CD4-positive, alpha-beta T cell (primary cell): ENCODE results near the gene ZFP36L2. TPM values are rescaled to one million over a fixed set of nuclear protein-coding genes. Genes with fewer than 3 reads are reported as not detected.
"Not testable (repeated sequence)": the region's sequence is repeated elsewhere in the genome, so short reads cannot be mapped to it uniquely, and the experiment has no call there.

ENCODE experiments used
- ATAC-seq: fragments of 200-7000 bp; cut with Tn5 transposase; one replicate; pipeline ENCODE4 v1.10.0; 2022; ENCODE audit warnings: mild to moderate bottlenecking; ENCODE audit not compliant: poor library complexity
- CTCF ChIA-PET: fragments of 350-600 bp; sonication (Branson Sonifier 250); formaldehyde crosslinking; loops from one replicate; lab custom pipeline; 2021; ENCODE audit warnings: antibody characterized with exemption, inconsistent platforms; lab: Charles Lee
- POLR2A ChIA-PET: fragments of 350-600 bp; sonication (Branson Sonifier 250); formaldehyde crosslinking; loops from one replicate; lab custom pipeline; 2021; ENCODE audit warnings: antibody characterized with exemption, inconsistent platforms; lab: Charles Lee
- DNase-seq, 14 experiments: peaks; one replicate each; pipeline ENCODE4 v3.0.0-alpha.2; 2013 to 2020; ENCODE audit warnings: mixed read lengths in 2 of 14
- H3K27ac ChIP-seq, 2 donors: one replicate each; pipeline versions ENCODE4 v1.5.1 to v1.7.0; 2013; ENCODE audit warnings: low read length in 2 of 2, low read depth in 1 of 2, mild to moderate bottlenecking in 1 of 2
- H3K27me3 ChIP-seq, 2 experiments: 1 replicate in 1 of 2; 2 replicates in 1 of 2; pipeline versions ENCODE4 v1.6.1 to v1.7.0; 2013; ENCODE audit warnings: low read length in 2 of 2, control low read depth in 1 of 2, mild to moderate bottlenecking in 1 of 2, moderate library complexity in 1 of 2; ENCODE audit not compliant: insufficient read depth in 2 of 2, control insufficient read depth in 1 of 2
- H3K36me3 ChIP-seq: one replicate; pipeline ENCODE4 v1.6.1; 2013; ENCODE audit warnings: low read length, control low read depth; ENCODE audit not compliant: insufficient read depth
- H3K4me1 ChIP-seq: one replicate; pipeline ENCODE4 v1.6.1; 2013; ENCODE audit warnings: low read length, control low read depth; ENCODE audit not compliant: insufficient read depth
- H3K4me3 ChIP-seq: one replicate; pipeline ENCODE4 v1.5.1; 2013; ENCODE audit warnings: mild to moderate bottlenecking, low read length, moderate library complexity
- H3K9me3 ChIP-seq, 2 experiments: 1 replicate in 1 of 2; 2 replicates in 1 of 2; pipeline versions ENCODE4 v1.6.1 to v1.7.0; 2013; ENCODE audit warnings: low read length in 2 of 2, mild to moderate bottlenecking in 2 of 2, control low read depth in 1 of 2, moderate library complexity in 1 of 2; ENCODE audit not compliant: control insufficient read depth in 1 of 2, insufficient read depth in 1 of 2
- H3K27ac Mint-ChIP-seq: one replicate; pipeline ENCODE4 v1.8.0; 2020; ENCODE audit warnings: mixed read lengths
- H3K27me3 Mint-ChIP-seq: one replicate; pipeline ENCODE4 v1.8.0; 2021; ENCODE audit warnings: mixed read lengths
- H3K36me3 Mint-ChIP-seq: one replicate; pipeline ENCODE4 v1.8.0; 2021; ENCODE audit warnings: low read depth, mixed read lengths
- H3K4me1 Mint-ChIP-seq: one replicate; pipeline ENCODE4 v1.8.0; 2021; ENCODE audit warnings: low read depth, mixed read lengths
- H3K4me3 Mint-ChIP-seq: one replicate; pipeline ENCODE4 v1.8.0; 2020; ENCODE audit warnings: mild to moderate bottlenecking, mixed read lengths
- H3K9me3 Mint-ChIP-seq: one replicate; pipeline ENCODE4 v1.8.0; 2020; ENCODE audit warnings: mixed read lengths
- CTCF ChIP-seq: fragments of 200-600 bp; IDR thresholded peaks from one replicate; pipeline ENCODE4 v1.8.0; 2022; ENCODE audit warnings: antibody characterized with exemption, mild to moderate bottlenecking
- intact Hi-C, 2 experiments: fragments of 100-400 bp; cut with DNase I in 1 of 2; cut with micrococcal nuclease in 1 of 2; formaldehyde crosslinking; loops; one replicate each; pipeline versions ENCODE4 v1.15.1 to v1.9.0; 2023 to 2025; cut with DNase I, micrococcal nuclease
- total RNA-seq, 174 experiments: library from RNA in 2 of 174; stranded (reverse) in 2 of 174; gene quantifications; one replicate each; pipeline ENCODE4 v1.2.3 and lab custom pipeline; 2021 to 2026

Gene ZFP36L2
- total RNA-seq, 2 experiments from 2014 or later = 1,602 to 1,631 TPM

- intact Hi-C loops = loop anchor here in 1 of 2 experiments (2.0 kb wide), 1 partner anchor 55 kb away; no protein-coding TSS in a partner anchor
- Histone ChIP-seq H3K27me3 (no peaks in the 10 kb centered on the region), H3K9me3 (no peaks in the 10 kb centered on the region), H3K36me3 (no peaks in the 10 kb centered on the region), H3K4me3 (no peak overlapping the region), H3K27ac (peak overlapping the region; percentile 45 to 97), H3K4me1 (peaks cover 91% of the 10 kb centered on the region)
- CTCF ChIA-PET = interaction anchor here (0.6 to 3.0 kb wide), 9 partner anchors 13 to 64 kb away, joined by 3 to 12 read pairs (median 3); no protein-coding TSS in a partner anchor
- Mint-ChIP-seq H3K4me3 (peak overlapping the region; percentile 72), H3K27ac (peak overlapping the region; percentile 94), H3K36me3 (no peaks in the 10 kb centered on the region), H3K27me3 (no peaks in the 10 kb centered on the region), H3K9me3 (no peaks in the 10 kb centered on the region), H3K4me1 (peaks cover 69% of the 10 kb centered on the region)
- peak in 5 of 14 experiments; percentile 28 to 60 (median 52) for DNase-seq
- peak; percentile 21 for TF ChIP-seq CTCF
- ATAC-seq = no peak
- POLR2A ChIA-PET = interaction anchor here (0.6 to 20.9 kb wide), 8 partner anchors 16 to 63 kb away, joined by 3 to 506 read pairs (median 4); partner anchors contain the start of gene ZFP36L2
Observed at GRCh38 chr2:43191947-43192516, 34.4 kb downstream of the ZFP36L2 start.

- no peak for ATAC-seq
- Histone ChIP-seq H3K27ac (no peak overlapping the region), H3K4me1 (peaks cover 92% of the 10 kb centered on the region), H3K4me3 (no peak overlapping the region), H3K27me3 (no peaks in the 10 kb centered on the region), H3K36me3 (no peaks in the 10 kb centered on the region), H3K9me3 (no peaks in the 10 kb centered on the region)
- H3K4me1 Mint-ChIP-seq = peaks cover 68% of the 10 kb centered on the region
- no peak for TF ChIP-seq CTCF
- no peaks in the 10 kb centered on the region for H3K36me3 Mint-ChIP-seq
- DNase-seq = no peak
- intact Hi-C loops = no loop called here
- ChIA-PET CTCF (no interaction called here), POLR2A (interaction anchor here (0.7 to 20.9 kb wide), 5 partner anchors 12 to 59 kb away, joined by 3 to 506 read pairs (median 94); partner anchors contain the start of gene ZFP36L2)
- H3K27me3 Mint-ChIP-seq = no peaks in the 10 kb centered on the region
- H3K4me3 Mint-ChIP-seq = no peak overlapping the region
- H3K9me3 Mint-ChIP-seq = no peaks in the 10 kb centered on the region
- H3K27ac Mint-ChIP-seq = no peak overlapping the region
Observed at GRCh38 chr2:43190311-43191052, 35.9 kb downstream of the ZFP36L2 start.

- DNase-seq, CTCF ChIA-PET, H3K4me3 ChIP-seq, H3K9me3 Mint-ChIP-seq, H3K27me3 ChIP-seq, ATAC-seq, H3K27ac ChIP-seq, H3K9me3 ChIP-seq, H3K36me3 ChIP-seq, H3K4me3 Mint-ChIP-seq, H3K27ac Mint-ChIP-seq, H3K36me3 Mint-ChIP-seq, H3K27me3 Mint-ChIP-seq, intact Hi-C loops: not testable (repeated sequence)
- POLR2A ChIA-PET = interaction anchor here (0.8 to 20.9 kb wide), 4 partner anchors 14 to 59 kb away, joined by 3 to 506 read pairs (median 110); partner anchors contain the start of gene ZFP36L2
- H3K4me1 Mint-ChIP-seq = peaks cover 69% of the 10 kb centered on the region
- H3K4me1 ChIP-seq = peaks cover 92% of the 10 kb centered on the region
Observed at GRCh38 chr2:43189861-43190260, 36.5 kb downstream of the ZFP36L2 start.
